Measurements from ENCODE around the gene MTHFR.

Gene MTHFR

DNA sequence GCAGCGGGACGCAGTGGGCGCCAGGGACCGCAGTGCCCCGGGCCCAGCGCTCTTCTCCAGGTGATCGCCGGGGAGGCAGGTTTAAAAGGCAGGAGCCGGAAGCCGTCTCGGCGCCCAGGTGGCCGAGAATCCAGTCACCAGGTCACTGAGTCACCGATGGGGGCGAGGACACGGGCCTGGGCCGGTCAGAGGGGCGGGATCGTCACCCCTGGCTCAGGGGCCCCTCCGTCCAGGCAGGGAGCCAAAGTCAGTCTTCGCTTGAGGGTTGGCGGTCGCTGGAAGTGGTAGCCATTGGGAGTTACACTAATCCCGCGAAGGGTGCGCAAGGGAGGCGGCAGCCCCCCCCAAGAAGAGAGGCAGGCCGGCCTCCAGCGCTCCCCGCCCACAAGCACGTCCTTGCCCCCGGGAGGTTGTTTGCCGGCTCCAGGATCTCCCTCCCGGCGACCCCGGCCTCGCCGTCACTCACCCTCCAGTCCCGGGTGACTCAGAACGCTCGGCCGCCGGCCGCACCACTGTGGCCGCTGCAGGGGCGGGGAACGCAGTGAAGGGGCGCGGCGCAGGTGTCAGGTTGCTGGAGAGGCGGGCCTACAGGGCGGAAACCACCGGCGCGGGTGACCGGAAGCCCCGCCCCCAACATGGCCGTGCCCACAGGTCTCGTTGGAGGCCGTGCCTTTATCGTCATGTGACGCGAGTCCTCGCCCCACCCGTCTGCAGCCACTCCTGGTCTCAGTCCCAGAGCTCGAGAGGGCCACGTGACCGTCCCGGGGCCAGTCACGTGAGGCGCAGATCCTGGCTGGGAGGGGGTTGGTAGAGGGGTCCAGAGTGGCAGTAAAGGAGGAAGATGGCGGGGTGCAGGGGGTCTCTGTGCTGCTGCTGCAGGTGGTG lies at the start of gene MTHFR, which contains the start of gene CLCN6:
MTHFR (minus strand) TSS at position 543 of the 885 bp plus-strand sequence. CDS start 2,848 bp downstream, outside the sequence.
CLCN6 (plus strand) TSS at position 770 of the 885 bp plus-strand sequence; CDS start at position 842, 72 bp downstream.
- peak; percentile 98 for DNase-seq (ENCODE audit: low spot score)

- no peak for DNase-seq (ENCODE audit: low spot score)
These were observed 49.7 kb upstream of the MTHFR start for GRCh38 chr1:11855430-11855829.

DNA sequence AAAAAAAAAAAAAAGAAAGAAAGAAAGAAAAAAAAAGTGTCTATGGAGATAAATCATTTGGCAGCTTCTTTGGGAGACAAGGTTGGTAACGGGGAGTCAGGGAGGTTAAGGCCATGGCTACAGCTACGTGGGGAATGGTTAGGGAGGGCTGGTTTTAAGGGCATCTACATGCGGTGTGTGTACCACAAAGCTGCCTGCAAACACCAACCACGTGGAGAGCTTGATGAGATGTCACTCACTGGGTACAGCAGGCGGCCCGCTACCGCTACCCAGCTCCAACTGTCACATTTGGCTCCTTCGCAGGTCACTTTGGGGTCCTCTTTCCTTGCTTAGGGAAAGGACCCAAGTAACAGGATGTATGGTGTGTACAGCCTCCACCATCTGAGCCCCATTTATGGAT lies 48.8 kb upstream of the MTHFR start:
- no peak for DNase-seq (ENCODE audit: low spot score)

- no peak for DNase-seq (ENCODE audit: low spot score)
These were observed 45.4 kb upstream of the MTHFR start for GRCh38 chr1:11851180-11851579.

DNA sequence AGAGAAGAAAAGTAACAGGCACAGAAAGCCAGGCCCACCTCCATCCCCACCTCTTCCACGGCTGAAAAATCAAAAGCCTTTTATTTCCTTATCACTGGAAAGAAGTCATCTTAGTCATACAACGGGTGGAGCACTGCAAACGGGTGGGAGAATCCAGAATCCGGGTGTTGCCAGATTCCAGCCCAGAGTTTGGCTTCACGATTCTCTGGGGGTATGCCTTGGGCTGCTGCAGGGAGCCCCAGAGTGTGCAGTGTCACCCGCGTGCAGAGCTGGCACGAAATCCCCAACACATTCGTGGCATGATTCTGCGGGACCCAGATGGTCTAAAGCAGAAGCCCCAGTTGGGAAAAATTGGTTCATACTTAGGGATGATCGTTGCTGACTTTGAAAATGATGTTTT lies 44.4 kb upstream of the MTHFR start:
- no peak for DNase-seq (ENCODE audit: low spot score)

DNA sequence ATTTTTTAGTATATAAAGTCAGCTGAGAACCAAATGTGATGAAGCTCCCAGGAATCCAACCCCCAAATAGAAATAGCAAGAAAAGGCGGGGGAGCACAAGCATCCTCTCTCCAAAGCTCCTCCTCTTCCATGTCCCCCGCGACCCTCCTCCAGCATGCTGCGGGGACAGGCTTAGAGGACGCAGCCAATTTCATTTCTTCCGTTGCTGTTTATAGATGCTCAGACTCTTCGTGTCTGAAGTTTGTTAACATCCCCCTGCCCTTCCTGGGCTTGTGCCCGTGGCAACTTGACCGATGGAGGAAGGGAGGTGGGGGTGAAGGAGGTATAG lies 42.6 kb upstream of the MTHFR start:
- no peak for DNase-seq (ENCODE audit: low spot score)

DNA sequence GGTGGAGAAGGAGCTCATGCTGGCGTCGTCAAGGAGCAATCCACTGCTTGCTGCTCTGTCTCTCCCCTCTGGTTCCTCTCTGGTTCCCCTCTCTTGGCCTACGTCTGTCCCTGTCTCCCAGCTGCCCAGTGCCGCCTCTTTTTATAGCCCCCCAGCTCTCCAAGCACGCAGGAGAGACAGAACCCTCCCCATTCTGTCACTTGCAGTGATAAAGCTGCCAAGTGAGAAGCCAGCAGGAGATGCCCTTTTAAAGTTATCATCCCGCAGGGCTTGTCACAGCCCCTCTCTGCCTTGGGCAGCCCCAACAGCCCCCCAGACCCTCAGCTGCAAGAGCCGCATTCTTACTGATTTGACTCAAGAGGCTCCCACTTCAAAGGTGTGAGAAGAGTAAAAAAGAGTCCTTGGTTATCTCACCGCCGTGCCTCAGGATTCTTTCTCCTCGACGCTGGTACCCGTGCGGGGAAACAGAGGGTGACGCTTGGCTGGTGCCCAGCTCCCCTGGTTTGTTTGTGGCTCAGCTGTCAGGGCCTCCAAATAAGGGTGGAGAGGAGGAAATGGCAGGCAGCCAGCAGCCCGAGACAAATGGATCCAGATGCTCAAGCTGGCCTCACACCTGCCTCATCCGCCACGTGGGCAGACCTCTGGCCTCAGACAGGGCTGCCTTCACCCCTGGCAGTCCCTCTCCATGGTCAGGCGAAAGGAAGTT lies 42.1 kb upstream of the MTHFR start, which contains the start of gene NPPA:
NPPA (minus strand) TSS at position 117 of the 706 bp plus-strand sequence; CDS start at position 18, 99 bp downstream.
- no peak for DNase-seq (ENCODE audit: low spot score)

- no peak for DNase-seq (ENCODE audit: low spot score)
These were observed 40.0 kb upstream of the MTHFR start for GRCh38 chr1:11845641-11846335.

DNA sequence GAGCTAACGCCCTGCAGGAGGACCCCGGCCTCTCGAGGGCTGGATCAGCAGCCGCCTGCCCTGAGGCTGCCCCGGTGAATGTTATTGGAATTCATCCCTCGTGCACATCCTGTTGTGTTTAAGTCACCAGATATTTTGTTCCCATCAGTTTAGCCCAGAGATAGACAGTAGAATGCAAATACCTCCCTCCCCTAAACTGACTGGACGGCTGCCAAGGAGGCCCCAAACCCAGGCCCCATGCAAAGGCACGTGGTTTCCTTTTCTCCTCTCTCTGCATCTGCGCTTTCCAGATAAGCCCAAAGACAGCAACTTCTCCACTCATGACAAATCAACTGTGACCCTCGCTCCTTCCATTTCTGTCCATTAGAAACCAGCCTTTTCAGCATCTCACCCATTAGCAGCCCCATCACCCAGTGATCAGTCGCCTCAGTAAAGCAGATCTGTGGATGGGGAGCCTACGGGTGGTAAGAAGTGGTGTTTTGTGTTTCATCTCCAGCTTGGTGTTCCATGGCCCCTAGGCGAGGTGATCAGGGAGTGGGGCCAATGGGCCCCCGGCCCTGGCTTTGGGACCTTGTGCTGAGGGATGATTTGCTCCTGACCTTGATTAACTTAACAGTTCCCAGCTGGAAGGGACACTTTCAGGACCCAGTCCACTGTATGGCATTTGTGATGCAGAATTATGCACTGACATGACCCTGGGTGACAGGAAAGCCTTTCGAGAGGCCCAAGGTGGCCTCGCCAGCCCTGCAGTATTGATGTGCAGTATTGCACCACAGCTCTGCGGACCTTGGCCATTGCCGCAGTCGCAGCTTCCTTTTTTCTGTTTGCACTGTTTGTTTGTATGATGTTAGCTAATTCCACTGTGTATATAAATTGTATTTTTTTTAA lies 36.6 kb upstream of the MTHFR start:
- no peak for DNase-seq (ENCODE audit: low spot score)

- DNase-seq (ENCODE audit: low spot score): no peak
These were observed 35.7 kb upstream of the MTHFR start for GRCh38 chr1:11841245-11842153.

DNA sequence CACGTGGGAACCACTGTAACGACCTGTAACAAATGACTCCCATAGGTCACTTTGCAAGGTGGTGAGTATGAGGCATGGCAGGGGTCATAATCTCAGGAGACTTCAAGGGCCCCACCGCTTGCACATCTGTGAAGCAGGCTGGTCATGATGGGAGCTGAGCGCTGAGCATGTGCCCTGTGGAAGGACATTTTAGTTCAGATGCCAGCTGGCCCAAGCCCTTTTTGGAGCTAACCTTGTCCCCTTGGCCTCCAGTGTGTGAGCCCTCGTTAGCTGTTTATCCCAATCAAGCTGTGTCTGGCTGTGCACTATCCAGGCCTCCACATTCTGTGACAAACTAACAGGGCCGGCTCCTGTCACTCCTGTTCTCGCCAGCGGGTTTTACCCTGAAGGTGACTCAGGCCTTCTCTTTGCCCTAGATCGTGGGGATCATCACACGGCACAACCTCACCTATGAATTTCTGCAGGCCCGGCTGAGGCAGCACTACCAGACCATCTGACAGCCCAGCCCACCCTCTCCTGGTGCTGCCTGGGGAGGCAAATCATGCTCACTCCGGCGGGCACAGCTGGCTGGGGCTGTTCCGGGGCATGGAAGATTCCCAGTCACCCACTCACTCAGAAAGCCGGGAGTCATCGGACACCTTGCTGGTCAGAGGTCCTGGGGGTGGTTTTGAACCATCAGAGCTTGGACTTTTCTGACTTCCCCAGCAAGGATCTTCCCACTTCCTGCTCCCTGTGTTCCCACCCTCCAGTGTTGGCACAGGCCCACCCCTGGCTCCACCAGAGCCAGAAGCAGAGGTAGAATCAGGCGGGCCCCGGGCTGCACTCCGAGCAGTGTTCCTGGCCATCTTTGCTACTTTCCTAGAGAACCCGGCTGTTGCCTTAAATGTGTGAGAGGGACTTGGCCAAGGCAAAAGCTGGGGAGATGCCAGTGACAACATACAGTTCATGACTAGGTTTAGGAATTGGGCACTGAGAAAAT lies 34.3 kb upstream of the MTHFR start:
- DNase-seq (ENCODE audit: low spot score): no peak

DNA sequence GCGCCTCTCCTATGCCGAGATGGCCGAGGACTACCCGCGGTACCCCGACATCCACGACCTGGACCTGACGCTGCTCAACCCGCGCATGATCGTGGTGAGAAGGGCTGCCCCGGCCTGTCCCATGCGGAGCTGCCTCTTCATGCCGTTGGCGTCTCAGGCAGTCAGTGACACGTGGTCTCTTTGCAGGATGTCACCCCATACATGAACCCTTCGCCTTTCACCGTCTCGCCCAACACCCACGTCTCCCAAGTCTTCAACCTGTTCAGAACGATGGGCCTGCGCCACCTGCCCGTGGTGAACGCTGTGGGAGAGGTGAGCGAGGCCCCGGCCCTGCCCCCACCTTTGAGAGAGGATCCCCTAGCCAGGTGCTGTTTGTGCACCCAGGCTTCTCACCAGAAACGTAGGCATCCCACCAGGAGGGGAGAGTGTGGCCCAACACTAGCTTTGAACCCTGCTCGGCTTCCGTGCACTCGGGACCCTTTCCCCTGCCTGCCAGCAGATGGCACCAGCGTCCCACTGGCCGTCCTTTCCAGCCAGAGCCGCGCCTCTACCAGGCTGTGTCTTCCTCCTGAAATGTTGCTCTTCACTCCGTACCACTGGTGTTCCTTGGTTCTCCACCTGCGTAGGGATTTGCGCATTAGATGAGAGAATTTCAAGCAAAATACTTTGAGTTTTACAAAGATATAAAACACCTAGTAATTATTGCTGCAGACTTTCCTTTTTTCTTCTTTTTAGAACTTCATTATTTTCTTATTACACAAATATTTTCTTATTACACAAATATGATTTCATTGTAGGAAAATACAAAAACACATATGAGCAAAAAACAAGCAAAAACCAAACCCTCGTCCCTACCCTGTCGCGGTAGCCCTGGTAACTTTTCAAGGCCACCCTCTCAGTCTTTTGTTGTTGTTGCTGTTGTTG lies 32.8 kb upstream of the MTHFR start:
- DNase-seq (ENCODE audit: low spot score): peak; percentile 53

- DNase-seq (ENCODE audit: low spot score): no peak
These were observed 32.1 kb upstream of the MTHFR start for GRCh38 chr1:11837767-11838348.

GRCh38 chr1:11836955-11837766 lies 31.4 kb upstream of the MTHFR start:
- DNase-seq (ENCODE audit: low spot score): no peak

DNA sequence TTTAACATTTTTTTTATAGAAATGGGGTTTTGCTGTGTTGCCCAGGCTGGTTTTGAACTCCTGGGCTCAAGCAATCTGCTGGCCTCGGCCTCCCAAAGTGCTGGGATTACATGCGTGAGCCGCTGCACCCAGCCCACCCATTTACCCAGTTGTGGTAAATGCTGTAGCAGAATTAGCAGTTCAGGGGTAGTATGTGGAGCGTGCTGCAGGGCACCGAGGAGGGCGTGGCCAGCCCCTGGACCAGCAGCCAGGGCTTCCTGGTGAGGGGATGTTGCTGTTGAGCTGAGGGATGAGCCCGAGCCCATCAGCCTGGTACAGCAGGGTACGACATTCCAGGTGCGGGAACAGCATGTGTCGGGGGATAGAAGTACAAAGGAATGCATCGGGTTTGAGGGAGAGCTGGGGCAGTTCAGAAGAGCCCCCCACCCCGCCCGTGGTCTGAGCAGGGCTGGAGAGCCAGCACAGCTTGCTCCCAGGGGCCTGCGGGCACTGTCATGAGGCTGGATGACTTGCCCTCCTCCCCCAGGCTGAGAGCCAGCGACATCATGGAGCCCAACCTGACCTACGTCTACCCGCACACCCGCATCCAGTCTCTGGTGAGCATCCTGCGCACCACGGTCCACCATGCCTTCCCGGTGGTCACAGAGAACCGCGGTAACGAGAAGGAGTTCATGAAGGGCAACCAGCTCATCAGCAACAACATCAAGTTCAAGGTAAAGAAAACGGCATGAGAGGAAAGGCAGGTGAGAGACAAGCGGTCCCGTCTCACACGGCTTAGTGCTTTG lies 29.9 kb upstream of the MTHFR start:
- no peak for DNase-seq (ENCODE audit: low spot score)

GRCh38 chr1:11833900-11834299 lies 28.1 kb upstream of the MTHFR start:
- no peak for DNase-seq (ENCODE audit: low spot score)

Measured in putamen (tissue), 1 donor.